NCI-H460 (cell line): ENCODE results near the gene ZNF768. TPM values are rescaled to one million over a fixed set of nuclear protein-coding genes. Genes with fewer than 3 reads are reported as not detected.
"Not testable (repeated sequence)": the region's sequence is repeated elsewhere in the genome, so short reads cannot be mapped to it uniquely, and the experiment has no call there.

Experiments used
- DNase-seq: peaks from one replicate; pipeline ENCODE4 v3.0.0-alpha.2; 2016; ENCODE audit warnings: low read depth; ENCODE audit errors: extremely low read depth
- total RNA-seq: library from RNA; depleted of rRNA; stranded (reverse); fragments of >200 nt; shearing (Covaris generic); gene quantifications from 2 replicates; pipeline ENCODE4 v1.2.3, GENCODE V29; 2014

ZNF768 gene
- total RNA-seq, 1 experiment from 2014 or later = 37.7 TPM

DNA sequence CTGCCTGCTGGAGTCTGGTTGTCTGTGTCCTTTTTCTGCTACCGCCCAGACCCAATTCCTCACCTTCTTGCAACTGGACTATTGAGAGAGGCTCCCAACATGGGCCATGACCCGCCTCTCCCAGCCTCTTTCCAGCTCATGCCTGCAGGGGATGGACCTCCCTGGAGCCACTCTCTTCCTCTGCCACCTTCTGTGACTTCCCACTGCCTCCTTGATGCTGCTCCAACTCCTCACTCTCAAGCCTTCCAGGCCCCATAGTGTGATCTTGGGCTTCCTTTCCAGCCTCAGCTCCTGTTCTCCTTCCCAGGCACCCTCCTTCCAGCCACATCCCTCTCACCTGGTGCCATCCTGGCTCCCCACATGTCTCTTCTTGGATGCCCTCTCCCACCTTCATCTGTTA, 11.1 kb downstream of the ZNF768 start:
- no peak for DNase-seq

DNA sequence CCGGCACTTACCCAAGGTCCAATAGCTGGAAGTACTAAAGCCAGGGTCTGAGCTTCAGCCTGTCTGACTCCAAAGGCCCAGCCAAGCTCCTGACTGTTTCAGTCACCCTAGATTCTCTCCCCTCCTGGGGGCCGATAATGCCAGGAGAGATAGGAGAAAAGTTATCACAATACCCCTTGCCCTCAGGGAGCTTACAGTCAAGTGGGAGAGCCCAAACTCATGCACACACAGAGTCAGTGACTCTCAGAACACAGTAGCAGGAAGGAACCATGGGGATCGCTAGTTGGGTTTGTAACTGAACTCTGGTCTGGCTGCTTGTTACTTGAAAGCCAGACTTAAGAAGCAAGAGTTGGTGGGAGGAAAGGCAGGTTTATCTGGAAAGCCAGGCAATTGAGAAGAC, 14.9 kb downstream of the ZNF768 start:
- DNase-seq = no peak

DNA sequence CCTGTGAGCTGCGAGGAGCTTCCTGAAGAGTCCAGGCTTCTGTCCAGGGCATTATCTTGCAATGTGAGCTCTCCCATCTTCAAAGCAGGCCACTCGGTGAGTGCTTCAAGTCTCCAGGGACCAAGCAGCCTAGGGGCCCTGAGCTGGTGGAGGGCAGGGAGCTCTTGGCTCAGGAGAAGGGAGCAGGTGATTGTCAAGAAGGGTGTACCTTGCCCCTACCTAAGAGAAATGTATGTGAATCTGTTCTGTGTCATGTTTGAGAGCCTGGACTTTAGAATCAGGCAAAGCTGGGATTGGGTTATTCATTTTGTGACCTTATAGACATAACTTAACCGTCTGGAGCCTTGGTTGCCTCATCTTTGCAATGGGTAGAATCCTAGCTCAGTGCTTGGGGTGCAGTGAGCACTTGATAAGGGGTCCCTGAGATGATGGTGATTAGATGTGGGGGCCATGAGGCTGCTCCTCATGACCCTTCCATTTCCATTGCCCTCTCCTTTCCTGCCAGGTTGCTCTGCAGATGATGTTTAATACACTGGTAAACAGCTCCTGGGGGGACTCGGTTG, 15.9 kb downstream of the ZNF768 start:
- DNase-seq = no peak

DNA sequence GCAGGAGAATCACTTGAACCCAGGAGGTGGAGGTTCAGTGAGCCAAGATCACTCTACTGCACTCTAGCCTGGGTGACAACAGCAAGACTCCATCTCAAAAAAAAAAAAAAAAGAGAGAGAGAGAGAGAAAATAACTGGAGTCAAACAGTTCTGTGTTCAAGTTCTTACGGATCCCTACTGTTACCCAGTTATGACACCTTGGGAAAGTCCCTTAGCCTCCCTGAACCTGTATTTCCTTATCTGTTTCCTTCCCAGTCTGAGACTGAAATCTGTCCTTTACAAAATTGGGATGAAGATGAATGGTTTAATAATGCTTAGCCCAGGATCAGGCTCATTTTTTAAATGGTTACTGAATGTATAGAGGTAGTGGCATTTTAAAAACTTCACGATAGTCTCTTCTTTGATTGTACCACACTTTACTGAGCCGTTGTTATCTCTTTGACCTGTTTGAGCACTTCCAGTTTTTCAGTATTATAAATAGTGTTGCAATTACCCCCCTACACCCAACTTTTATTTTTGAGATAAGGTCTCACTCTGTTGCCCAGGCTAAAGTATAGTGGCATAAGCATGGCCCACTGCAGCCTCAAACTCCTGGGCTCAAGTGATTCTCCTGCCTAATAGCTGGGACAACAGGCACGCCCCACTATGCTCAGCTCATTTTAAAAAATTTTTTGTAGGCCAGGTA, 17.1 kb downstream of the ZNF768 start:
- no peak for DNase-seq

DNA sequence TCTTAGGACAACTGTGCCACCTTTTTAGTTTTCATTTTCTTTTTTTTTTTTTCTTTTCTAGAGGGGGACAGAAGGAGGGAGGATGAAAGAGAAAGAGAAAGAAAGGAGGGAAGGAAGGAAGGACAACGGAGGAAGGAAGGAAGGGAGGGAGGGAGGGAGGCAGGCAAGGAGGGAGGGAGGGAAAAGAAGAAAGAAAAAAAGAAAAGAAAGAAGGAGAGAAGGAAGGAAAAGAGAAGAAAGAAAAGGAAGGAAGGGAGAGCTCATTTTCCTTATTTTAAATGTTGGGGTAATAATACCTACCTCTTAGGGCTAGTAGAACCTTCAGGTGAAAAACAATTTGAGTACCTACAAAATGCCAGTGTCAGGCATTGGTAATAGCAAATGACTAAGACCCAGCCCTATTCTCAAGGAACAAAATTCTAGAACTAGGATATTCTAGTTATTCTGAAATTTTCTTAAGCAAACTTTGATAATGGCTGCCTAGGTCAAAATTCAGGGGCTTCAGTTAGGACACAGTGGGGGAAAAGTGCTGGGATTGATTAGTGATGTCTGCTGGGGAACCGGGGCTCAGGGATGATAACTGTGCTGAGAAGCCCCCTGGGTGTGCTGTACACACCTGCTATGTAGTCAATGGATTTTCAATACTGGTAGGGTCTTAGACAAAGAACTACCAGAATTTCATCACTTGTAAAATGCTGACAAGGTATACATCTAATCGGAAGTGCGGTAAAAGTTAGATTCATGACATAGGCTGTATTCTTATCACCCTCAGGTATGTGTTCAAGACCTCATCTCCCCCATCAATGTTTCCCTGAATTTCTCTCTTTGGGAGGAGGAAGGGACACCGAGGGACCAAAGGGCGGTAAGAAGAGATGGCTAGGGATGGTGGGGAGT, 22.7 kb downstream of the ZNF768 start:
- no peak for DNase-seq

DNA sequence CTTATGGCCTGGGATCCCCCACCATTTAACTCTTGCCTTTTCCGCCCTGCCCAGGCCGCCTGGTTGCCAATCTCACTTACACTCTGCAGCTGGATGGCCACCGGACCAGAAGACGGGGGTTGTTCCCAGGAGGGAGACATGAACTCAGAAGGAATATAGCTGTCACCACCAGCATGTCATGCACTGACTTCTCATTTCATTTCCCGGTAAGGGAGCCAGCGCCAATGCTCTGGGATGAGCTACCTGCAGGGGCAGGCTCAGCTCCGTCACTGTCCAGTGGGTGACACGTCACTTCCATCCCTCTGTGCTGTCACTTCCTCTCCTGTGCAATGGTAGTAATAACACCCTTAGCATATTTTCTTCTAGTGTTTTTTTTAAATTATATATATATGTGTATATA, 27.1 kb downstream of the ZNF768 start:
- no peak for DNase-seq

DNA sequence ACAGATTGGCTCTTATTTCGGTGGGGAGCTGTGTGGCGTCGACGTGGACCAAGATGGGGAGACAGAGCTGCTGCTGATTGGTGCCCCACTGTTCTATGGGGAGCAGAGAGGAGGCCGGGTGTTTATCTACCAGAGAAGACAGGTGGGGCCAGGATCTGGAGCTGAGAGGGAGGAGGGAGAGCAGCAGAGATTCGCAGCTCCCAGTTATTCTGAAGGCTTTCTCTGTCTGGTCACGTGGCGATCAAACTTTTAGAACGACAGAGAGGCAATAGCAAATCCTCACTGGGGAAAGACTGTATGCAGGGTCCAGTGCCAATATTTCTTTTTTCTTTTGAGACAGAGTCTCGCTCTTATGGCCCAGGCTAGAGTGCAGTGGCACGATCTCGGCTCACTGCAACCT, 31.7 kb downstream of the ZNF768 start:
- no peak for DNase-seq

DNA sequence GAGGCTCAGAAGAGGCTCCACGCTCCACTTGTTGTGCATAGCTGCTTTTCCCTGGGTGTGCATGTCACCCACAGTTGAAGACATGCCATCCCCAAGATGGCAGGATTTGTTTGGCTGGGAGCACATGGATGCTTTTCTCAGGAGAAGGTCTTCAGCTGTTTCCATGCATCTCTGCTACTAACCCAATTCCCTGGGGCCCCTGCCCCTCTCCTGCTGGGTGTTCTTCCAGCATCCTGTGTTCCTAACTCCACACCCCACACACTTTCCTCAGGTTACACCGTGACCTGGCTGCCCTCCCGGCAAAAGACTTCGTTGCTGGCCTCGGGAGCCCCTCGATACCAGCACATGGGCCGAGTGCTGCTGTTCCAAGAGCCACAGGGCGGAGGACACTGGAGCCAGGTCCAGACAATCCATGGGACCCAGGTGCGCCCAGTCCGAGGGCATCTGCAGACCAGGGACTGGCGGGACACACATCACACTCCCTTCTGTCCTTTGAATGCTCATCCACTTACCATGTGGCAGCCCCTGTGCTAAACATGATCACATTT, 32.4 kb downstream of the ZNF768 start:
- no peak for DNase-seq

DNA sequence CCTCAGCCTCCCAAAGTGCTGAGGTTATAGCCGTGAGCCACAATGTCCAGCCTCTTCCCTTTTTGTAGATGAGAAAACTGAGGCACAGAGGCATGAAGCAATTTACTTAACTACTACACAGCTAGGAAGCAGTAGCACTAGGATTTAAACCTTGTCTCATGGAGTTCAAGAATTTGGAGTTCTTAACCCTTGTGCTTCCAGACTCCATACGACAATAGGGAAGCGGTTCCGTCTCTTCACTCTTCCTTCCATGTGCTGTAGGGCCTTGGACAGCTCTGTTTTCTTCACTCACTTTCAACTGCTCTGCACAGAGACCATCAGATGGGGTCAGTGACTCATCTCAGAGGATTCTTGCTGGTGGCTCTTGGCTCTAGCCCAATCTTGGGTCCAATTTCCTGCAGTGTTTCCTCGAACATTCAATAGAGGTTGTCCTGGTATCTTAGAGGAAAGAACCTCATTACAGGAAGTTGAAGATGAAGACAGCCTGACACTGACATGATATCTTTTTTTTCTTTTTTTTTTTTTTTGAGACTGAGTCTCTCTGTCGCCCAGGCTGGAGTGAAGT, 34.5 kb downstream of the ZNF768 start:
- DNase-seq = no peak

DNA sequence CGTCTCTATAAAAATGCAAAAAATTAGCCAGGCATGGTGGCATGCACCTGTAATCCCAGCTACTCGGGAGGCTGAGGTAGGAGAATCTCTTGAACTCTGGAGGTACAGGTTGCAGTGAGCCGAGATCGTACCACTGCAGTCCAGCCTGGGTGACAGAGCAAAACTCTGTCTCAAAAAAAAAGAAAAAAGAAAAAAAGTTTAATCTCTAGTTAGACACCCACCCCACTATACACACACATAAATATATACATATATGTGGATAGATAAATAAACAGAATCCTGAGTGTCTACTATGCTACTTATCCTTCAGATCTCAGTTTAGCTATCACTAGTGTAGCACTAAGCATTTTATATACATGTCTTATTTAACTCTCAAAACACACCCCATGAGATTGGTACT, 35.1 kb downstream of the ZNF768 start:
- no peak for DNase-seq

DNA sequence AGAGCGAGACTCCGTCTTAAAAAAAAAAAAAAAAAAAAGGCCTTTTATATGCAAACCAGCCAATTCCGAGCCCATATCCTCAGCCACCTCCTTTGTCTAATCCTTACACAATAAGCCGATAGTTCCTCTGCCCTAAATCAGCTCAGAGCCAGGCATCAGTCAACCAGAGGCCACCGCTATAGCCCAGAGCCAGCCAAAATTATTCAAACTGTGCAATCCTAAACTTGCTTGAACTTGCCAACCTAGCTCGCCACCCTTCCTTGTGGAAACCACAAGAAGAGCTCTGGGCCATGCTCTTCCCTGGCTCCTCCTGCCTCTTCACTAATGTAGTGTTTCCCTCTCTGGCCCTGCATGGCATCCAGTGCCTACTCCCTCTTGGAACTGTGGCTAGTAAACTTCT, 36.2 kb downstream of the ZNF768 start:
- DNase-seq = no peak

DNA sequence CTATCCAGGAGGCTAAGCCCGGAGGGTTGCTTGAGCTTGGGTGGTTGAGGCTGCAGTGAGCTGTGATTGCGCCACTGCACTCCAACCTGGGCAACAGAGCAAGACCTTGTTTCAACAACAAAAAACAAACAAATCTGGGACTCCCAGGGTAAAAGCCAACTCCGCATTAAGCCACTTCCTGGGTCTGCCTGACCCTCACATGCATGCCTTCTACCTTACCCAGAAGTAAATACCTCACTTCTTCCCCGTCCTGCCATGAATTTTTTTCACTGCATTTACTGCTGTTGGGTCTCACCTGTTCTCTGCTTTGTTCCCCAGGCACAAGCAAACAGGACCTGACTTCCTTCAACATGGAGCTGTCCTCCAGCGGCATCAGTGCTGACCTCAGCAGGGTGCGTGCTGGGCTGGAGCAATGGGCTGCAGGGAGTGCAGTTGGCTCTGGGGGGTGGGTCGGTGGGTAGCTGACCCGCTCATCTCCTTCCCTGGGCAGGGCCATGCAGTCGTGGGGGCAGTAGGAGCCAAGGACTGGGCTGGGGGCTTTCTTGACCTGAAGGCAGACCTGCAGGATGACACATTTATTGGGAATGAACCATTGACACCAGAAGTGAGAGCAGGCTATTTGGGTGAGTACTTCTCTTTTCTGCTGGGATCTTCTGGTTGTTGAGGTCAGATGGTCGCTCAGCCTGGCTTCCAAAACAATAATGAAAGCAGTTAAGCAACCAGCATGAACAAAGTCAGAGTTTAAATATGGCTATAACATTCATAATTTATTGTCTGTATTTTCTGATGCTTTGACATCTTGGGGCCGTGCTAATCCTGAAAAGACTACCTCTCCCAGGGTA, 37.4 kb downstream of the ZNF768 start:
- DNase-seq = no peak

DNA sequence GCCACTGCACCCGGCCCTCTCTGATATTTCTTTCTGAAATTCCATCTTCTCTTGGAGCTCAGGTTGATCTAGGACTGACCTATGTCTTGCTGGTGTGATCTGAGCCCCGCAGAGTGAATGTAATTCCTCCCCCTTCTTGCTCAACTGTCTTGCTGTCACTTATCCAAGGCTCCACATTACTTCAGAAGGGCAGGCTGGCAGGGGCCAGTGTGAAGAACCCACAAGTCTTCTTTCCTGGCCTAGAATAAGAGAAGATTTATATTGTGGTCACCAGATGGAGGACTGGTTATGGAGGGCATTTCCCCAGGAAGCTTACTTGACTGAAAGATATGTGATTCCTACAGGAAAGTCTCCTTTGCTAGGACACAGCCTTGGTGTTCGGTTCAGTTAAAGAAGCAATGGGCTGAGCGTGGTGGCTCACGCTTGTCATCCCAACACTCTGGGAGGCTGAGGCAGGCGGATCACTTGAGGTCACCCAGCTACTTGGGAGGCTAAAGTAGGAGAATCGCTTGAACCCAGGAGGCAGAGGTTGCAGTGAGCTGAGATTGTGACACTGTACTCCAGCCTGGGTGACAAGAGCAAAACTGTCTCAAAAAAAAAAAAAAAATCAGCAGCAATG, 40.4 kb downstream of the ZNF768 start:
- no peak for DNase-seq

DNA sequence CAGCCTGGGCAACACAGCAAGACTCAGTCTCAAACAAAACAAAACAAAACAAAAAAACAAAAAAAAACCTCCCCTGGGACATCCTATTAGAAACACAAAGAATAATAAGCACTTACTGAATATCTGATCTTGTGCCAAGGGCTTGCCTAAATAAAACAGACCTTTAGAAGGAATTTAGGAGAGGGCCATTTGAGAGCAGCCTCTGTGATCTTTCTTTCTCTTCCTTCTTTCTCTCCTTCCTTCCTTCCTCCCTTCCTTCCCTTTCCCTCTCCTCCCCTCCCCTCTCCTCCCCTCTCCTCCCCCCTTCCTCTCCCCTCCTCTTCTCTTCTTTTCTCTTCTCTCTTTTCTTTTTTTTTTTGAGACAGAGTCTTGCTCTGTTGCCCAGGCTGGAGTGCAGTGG, 41.5 kb downstream of the ZNF768 start:
- no peak for DNase-seq

DNA sequence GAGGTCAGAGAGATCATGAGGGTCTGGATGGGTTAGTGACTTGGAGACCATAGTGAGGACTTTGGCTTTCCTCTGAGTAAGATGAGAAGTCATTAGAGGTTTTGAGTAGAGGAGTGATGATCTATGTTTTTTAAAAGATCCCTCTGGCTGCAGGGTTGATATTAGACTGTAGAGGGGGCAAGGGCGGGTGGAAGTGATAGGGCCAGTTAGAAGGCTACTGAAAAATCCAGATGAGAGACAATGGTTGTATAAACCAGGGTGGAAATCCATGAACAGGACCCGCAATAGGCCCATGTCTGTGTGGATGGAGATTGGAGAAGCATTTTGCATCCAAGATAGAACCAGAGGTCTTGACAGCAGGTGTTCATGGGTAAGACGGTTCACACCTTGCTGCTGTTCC, 44.0 kb downstream of the ZNF768 start:
- peak; percentile 12 for DNase-seq

DNA sequence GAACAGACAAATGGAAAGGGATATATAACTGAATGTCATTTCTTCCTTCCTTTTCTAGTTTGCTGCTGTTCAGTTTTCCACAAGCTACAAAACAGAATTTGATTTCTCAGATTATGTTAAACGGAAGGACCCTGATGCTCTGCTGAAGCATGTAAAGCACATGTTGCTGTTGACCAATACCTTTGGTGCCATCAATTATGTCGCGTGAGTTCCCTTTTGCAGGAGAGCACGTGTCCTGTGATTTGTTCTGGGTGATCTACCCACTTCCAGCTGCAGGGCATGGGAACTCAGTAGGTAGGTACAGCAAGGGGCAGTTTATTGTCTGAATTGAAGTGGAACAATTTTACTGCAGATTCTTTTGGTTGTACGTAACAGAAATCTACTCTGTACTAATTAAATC, 45.0 kb downstream of the ZNF768 start:
- no peak for DNase-seq

DNA sequence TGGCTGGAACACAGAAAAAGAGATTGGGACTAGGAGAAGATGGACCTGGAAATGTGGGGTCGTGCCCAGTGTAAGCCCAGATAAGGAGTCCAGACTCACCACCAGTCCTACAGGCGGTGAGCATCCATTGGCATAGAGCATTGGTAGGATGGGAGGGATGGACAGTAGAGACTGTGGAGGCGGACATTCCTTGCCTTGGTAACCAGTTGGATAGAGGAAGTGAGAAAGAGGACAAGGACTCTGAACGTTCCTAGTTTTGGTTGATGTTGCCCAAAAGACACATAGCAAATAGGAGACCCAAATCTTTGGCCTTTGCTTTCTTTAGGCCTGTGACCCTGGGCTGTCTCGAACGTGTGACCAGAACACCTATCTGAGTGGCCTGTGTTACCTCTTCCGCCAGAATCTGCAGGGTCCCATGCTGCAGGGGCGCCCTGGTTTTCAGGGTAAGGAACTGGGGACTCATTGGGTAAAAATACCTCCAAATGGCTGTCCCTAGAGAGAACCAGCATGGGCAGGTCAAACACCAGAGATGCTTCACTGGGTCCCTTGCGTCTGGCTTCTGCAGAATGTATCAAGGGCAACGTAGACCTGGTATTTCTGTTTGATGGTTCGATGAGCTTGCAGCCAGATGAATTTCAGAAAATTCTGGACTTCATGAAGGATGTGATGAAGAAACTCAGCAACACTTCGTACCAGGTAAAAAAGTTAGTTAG, 47.4 kb downstream of the ZNF768 start:
- no peak for DNase-seq

DNA sequence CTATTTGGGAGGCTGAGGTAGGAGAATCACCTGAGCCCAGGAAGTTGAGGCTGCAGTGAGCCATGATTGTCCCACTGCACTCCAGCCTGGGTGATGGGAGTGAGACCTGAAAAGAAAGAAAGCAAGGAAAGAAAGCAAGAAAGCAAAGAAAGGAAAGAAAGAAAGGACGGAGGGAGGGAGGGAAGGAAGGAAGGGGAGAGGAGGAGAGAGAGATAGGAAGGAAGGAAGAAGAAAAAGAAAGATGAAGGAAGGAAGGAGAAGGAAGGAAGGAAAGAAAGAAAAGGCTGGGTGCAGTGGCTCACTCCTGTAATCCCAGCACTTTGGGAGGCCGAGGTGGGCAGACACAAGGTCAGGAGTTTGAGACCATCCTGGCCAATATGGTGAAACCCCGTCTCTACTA, 48.6 kb downstream of the ZNF768 start:
- not testable (repeated sequence) for DNase-seq

DNA sequence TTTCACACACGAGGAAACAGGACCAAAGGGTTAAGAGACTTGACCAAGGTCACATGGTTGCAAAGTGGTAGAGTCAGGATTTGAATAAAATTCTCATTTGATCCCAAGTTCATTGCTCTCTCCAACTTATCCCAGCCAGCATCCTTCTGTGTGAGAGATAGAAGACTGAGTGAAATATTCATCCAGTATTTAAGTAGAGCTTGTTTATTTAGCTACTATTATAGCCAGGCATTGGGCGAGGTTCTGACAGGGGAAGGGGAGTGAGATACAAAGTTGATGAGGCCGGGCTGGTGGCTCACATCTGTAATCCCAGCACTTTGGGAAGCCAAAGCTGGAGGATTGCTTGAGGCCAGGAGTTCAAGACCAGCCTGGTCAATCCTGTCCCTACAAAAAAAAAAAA, 49.4 kb downstream of the ZNF768 start:
- no peak for DNase-seq
